ENCODE measurements around the gene PCGF2. TPM values are rescaled to one million over a fixed set of nuclear protein-coding genes. Genes with fewer than 3 reads are reported as not detected.
"Not testable (repeated sequence)": the region's sequence is repeated elsewhere in the genome, so short reads cannot be mapped to it uniquely, and the experiment has no call there.

PCGF2 gene
- total RNA-seq, 1 experiment from 2014 or later = 43.9 TPM

- Histone ChIP-seq H3K36me3 (ENCODE audit: control insufficient read depth, insufficient read depth, low read length) (no peaks in the 10 kb centered on the region; the same call in 1 of the 2 replicates), H3K9me3 (ENCODE audit: control insufficient read depth, insufficient read depth, low read depth, low read length) (no peaks in the 10 kb centered on the region), H3K27ac (ENCODE audit: low read length) (no peak overlapping the region), H3K4me3 (ENCODE audit: low read depth in 2 of 2, low read length in 2 of 2) (no peak overlapping the region), H3K4me1 (ENCODE audit: control insufficient read depth, insufficient read depth, low read length) (peaks cover 15% of the 10 kb centered on the region), H3K27me3 (ENCODE audit: control insufficient read depth, insufficient read depth, low read length) (no peaks in the 10 kb centered on the region)
- no TSS peak for BruUV-seq (replicated peaks)
- DNase-seq (ENCODE audit: low read depth, low spot score) (no peak), ATAC-seq (no peak)
- in situ Hi-C loops (cut with HindIII; ENCODE audit: low pct_unique_long_range_greater_than_20kb, low sequenced_read_pairs) (no loop called here), intact Hi-C loops (cut with micrococcal nuclease; ENCODE audit: unreplicated experiment) (no loop called here)
- ChIA-PET CTCF (no interaction called here), POLR2A (no interaction called here)
- TF ChIP-seq REST (IDR thresholded peaks at IDR 0.05; ENCODE audit: insufficient read depth in 1 of 2, low read depth in 2 of 2, low read length in 1 of 2) (no peak), CTCF (IDR thresholded peaks at IDR 0.05) (no peak), TCF7L2 (IDR thresholded peaks at IDR 0.05; ENCODE audit: low read depth, low read length) (no peak), SIN3A (IDR thresholded peaks at IDR 0.05; ENCODE audit: borderline replicate concordance, insufficient read depth, low read depth, low read length) (no peak), POLR2AphosphoS5 (IDR thresholded peaks at IDR 0.05; ENCODE audit: low read depth, low read length) (no peak; the same call in 1 of the 2 replicates)
These were observed 19.8 kb downstream of the PCGF2 start for GRCh38 chr17:38728290-38728831.

- DNase-seq (ENCODE audit: low read depth, low spot score) = no peak
- POLR2A ChIA-PET = no interaction called here
- no TSS peak for BruUV-seq (replicated peaks)
- Histone ChIP-seq H3K36me3 (ENCODE audit: control insufficient read depth, insufficient read depth, low read length) (no peaks in the 10 kb centered on the region; the same call in 1 of the 2 replicates), H3K27me3 (ENCODE audit: control insufficient read depth, insufficient read depth, low read length) (no peaks in the 10 kb centered on the region), H3K9me3 (ENCODE audit: control insufficient read depth, insufficient read depth, low read depth, low read length) (no peaks in the 10 kb centered on the region), H3K27ac (ENCODE audit: low read length) (no peak overlapping the region), H3K4me3 (ENCODE audit: low read depth in 2 of 2, low read length in 2 of 2) (no peak overlapping the region), H3K4me1 (ENCODE audit: control insufficient read depth, insufficient read depth, low read length) (peaks cover 15% of the 10 kb centered on the region)
- intact Hi-C loops (cut with micrococcal nuclease; ENCODE audit: unreplicated experiment) (no loop called here), in situ Hi-C loops (cut with HindIII; ENCODE audit: low pct_unique_long_range_greater_than_20kb, low sequenced_read_pairs) (no loop called here)
- CTCF ChIA-PET = no interaction called here
- ATAC-seq = no peak
- TF ChIP-seq CTCF (IDR thresholded peaks at IDR 0.05) (no peak), SIN3A (IDR thresholded peaks at IDR 0.05; ENCODE audit: borderline replicate concordance, insufficient read depth, low read depth, low read length) (no peak), TCF7L2 (IDR thresholded peaks at IDR 0.05; ENCODE audit: low read depth, low read length) (no peak), POLR2AphosphoS5 (IDR thresholded peaks at IDR 0.05; ENCODE audit: low read depth, low read length) (no peak), REST (IDR thresholded peaks at IDR 0.05; ENCODE audit: insufficient read depth in 1 of 2, low read depth in 2 of 2, low read length in 1 of 2) (no peak)
These were observed 20.4 kb downstream of the PCGF2 start for GRCh38 chr17:38727736-38728135.

- H3K36me3 ChIP-seq (ENCODE audit: control insufficient read depth, insufficient read depth, low read length); ATAC-seq; H3K27ac ChIP-seq (ENCODE audit: low read length); BruUV-seq (replicated peaks); in situ Hi-C loops (cut with HindIII; ENCODE audit: low pct_unique_long_range_greater_than_20kb, low sequenced_read_pairs); POLR2A ChIA-PET; DNase-seq (ENCODE audit: low read depth, low spot score); H3K27me3 ChIP-seq (ENCODE audit: control insufficient read depth, insufficient read depth, low read length); H3K4me3 ChIP-seq (ENCODE audit: low read depth in 2 of 2, low read length in 2 of 2); H3K4me1 ChIP-seq (ENCODE audit: control insufficient read depth, insufficient read depth, low read length); intact Hi-C loops (cut with micrococcal nuclease; ENCODE audit: unreplicated experiment); H3K9me3 ChIP-seq (ENCODE audit: control insufficient read depth, insufficient read depth, low read depth, low read length): not testable (repeated sequence)
- CTCF ChIA-PET = interaction anchor here (0.6 kb wide), 1 partner anchor 8 kb away, joined by 5 read pairs; no protein-coding TSS in a partner anchor
These were observed 22.0 kb downstream of the PCGF2 start for GRCh38 chr17:38726145-38726544.
